ENCODE measurements around the gene SEMA4A.
"Not testable (repeated sequence)": the region's sequence is repeated elsewhere in the genome, so short reads cannot be mapped to it uniquely, and the experiment has no call there.

Gene SEMA4A

GRCh38 chr1:156115514-156116374 is 37.6 kb upstream of the SEMA4A start:
- TF ChIP-seq, protein P1, sequence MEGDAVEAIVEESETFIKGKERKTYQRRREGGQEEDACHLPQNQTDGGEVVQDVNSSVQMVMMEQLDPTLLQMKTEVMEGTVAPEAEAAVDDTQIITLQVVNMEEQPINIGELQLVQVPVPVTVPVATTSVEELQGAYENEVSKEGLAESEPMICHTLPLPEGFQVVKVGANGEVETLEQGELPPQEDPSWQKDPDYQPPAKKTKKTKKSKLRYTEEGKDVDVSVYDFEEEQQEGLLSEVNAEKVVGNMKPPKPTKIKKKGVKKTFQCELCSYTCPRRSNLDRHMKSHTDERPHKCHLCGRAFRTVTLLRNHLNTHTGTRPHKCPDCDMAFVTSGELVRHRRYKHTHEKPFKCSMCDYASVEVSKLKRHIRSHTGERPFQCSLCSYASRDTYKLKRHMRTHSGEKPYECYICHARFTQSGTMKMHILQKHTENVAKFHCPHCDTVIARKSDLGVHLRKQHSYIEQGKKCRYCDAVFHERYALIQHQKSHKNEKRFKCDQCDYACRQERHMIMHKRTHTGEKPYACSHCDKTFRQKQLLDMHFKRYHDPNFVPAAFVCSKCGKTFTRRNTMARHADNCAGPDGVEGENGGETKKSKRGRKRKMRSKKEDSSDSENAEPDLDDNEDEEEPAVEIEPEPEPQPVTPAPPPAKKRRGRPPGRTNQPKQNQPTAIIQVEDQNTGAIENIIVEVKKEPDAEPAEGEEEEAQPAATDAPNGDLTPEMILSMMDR (conservative IDR thresholded peaks at IDR 0.05; ENCODE audit: low read length) = no peak
- H3K4me3 ChIP-seq (ENCODE audit: low read length) = peak overlapping the region; percentile 100
- peak; percentile 66 for DNase-seq (ENCODE audit: low read depth)

GRCh38 chr1:156116731-156117130 is 36.7 kb upstream of the SEMA4A start:
- peak overlapping the region; percentile 100 for H3K4me3 ChIP-seq (ENCODE audit: low read length)
- not testable (repeated sequence) for DNase-seq (ENCODE audit: low read depth)

DNA sequence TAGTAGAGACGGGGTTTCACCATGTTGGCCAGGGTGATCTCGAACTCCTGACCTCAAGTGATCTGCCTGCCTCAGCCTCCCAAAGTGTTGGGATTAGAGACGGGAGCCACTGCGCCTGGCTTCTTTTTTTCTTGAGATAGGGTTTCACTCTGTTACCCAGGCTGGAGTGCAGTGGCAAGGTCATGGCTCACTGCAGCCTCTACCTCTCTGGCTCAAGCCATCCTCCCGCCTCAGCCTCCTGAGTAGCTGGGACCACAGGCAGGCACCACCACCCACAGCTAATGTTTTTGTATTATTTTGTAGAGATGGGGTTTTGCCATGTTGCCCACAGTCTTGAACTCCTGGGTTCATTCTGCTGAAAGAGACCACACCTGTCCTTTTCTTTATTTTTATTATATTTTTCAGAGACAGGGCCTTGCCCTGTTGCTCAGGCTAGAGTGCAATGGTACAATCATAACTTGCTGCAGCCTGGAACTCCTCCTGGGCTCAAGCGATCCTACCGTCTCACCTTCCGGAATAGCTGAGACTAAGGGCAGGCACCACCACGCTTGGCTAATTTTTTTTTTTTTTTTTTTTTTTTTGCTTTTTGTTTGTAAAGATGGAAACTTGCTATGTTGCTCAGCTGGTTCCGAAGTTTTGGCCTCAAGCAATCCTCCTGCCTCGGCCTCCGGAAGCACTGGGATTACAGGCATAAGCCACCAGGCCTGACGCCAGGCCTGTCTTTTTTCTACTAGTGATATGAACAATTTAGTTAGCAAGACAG is 35.8 kb upstream of the SEMA4A start:
- H3K4me3 ChIP-seq (ENCODE audit: low read length) = peak overlapping the region; percentile 100
- no peak for DNase-seq (ENCODE audit: low read depth)
- TF ChIP-seq, protein P1 (conservative IDR thresholded peaks at IDR 0.05; ENCODE audit: low read length) = no peak

DNA sequence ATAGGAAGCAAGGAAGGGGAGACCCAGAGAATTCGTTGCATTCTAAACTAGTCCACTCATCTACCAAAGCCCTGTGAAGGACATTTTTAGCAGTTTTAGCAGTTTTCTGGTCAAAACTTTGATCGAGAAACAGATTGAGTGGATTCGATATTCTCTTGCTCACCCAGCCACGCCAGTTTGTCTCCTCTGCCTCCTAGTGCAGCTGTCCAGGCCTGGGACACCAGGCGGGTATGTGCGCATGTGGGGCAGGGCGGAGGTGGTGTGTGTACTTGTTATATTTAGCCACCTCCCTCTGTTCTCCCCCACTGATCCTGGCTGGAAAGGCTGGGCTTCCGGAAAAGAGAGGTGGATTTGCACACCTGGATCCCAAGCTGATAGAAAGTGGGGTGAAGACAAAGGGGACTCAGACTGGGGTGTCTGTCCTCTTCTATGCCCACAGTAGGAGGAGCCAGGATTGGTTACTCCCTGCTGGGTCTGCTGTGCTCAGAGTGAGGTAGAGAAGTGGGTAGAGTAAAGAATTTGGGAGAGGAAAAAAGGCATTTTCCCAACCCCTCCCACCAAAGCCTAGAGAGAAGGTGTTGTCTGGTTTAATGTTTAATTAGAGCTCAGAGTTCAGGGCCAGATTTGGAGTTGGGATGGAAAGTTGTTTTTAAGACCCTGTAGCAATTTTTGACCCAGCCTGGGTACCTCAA is 35.1 kb upstream of the SEMA4A start:
- DNase-seq (ENCODE audit: low read depth) = no peak
- TF ChIP-seq, protein P1 (conservative IDR thresholded peaks at IDR 0.05; ENCODE audit: low read length) = no peak
- H3K4me3 ChIP-seq (ENCODE audit: low read length) = peak overlapping the region; percentile 100

- TF ChIP-seq, protein P1 (conservative IDR thresholded peaks at IDR 0.05; ENCODE audit: low read length) = peak; percentile 13
- H3K4me3 ChIP-seq (ENCODE audit: low read length) = peak overlapping the region; percentile 100
- peak; percentile 69 for DNase-seq (ENCODE audit: low read depth)
Observed at GRCh38 chr1:156119503-156120209, 33.7 kb upstream of the SEMA4A start.

- H3K4me3 ChIP-seq (ENCODE audit: low read length) = peak overlapping the region; percentile 100
- DNase-seq (ENCODE audit: low read depth) = no peak
- TF ChIP-seq, protein P1 (conservative IDR thresholded peaks at IDR 0.05; ENCODE audit: low read length) = no peak
Observed at GRCh38 chr1:156120318-156120717, 33.1 kb upstream of the SEMA4A start.

DNA sequence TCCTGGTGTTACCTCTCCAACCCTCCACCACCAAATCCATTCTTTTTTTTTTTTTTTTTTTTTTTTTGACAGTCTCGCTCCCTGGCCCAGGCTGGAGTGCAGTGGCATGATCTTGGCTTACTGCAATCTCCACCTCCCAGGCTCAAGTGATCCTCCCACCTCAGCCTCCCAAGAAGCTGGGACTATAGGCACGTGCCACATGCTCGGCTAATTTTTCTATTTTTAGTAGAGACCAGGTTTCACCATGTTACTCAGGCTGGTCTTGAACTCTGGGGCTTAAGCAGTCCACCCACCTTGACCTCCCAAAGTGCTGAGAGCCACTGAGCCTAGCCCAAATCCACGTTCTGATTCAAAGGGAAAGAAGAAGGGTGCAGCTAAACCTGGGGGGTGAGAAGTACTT is 32.4 kb upstream of the SEMA4A start:
- peak overlapping the region; percentile 100 for H3K4me3 ChIP-seq (ENCODE audit: low read length)
- not testable (repeated sequence) for DNase-seq (ENCODE audit: low read depth)

Data from AG10803 (cell line).